Panc1 (cell line): Measurements from ENCODE around the gene PIAS4. TPM values are rescaled to one million over a fixed set of nuclear protein-coding genes. Genes with fewer than 3 reads are reported as not detected.
"Not testable (repeated sequence)": the region's sequence is repeated elsewhere in the genome, so short reads cannot be mapped to it uniquely, and the experiment has no call there.

Source experiments
- ATAC-seq: fragments of 200-7000 bp; cut with Tn5 transposase; 2 replicates; pipeline ENCODE4 v1.9.1; 2020; ENCODE audit warnings: mild to moderate bottlenecking, moderate library complexity
- BruUV-seq: library from RNA; stranded (reverse); fragments of 400-500 nt; replicated peaks from 2 replicates; lab custom pipeline; 2021; lab: Mats Ljungman, UMichigan
- CTCF ChIA-PET: fragments of 300-600 bp; sonication (Branson Sonifier 250); formaldehyde crosslinking; loops from one replicate; lab custom pipeline; 2022; ENCODE audit warnings: antibody characterized with exemption; lab: Charles Lee
- POLR2A ChIA-PET: fragments of 300-600 bp; sonication (Branson Sonifier 250); formaldehyde crosslinking; loops from one replicate; lab custom pipeline; 2022; ENCODE audit warnings: antibody characterized with exemption; lab: Charles Lee
- DNase-seq: peaks from one replicate; pipeline ENCODE4 v3.0.0-alpha.2; 2010; ENCODE audit warnings: low read depth, low spot score
- H3K27ac ChIP-seq: 2 replicates; pipeline ENCODE4 v1.5.1; 2011; ENCODE audit warnings: mild to moderate bottlenecking, low read length, inconsistent platforms
- H3K27me3 ChIP-seq: fragments of 200-500 bp; sonication (Bioruptor generic); 2 replicates; pipeline ENCODE4 v1.6.0; 2014; ENCODE audit warnings: low read length, inconsistent platforms; ENCODE audit not compliant: control insufficient read depth, insufficient read depth
- H3K36me3 ChIP-seq: fragments of 200-500 bp; sonication (Bioruptor generic); 2 replicates; pipeline ENCODE4 v1.5.1; 2014; ENCODE audit warnings: inconsistent platforms, mild to moderate bottlenecking, low read length, moderate library complexity; ENCODE audit not compliant: control insufficient read depth, insufficient read depth
- H3K4me1 ChIP-seq: 2 replicates; pipeline ENCODE4 v1.5.1; 2011; ENCODE audit warnings: inconsistent platforms, mild to moderate bottlenecking, low read length, moderate library complexity; ENCODE audit not compliant: control insufficient read depth, insufficient read depth
- H3K4me3 ChIP-seq, 2 experiments: 2 replicates each; pipeline ENCODE4 v1.5.1; 2011 to 2012; ENCODE audit warnings: low read depth in 2 of 2, low read length in 2 of 2, mild to moderate bottlenecking in 2 of 2, inconsistent platforms in 1 of 2, moderate library complexity in 1 of 2
- H3K9me3 ChIP-seq: fragments of 200-500 bp; sonication (Bioruptor generic); 2 replicates; pipeline ENCODE4 v1.5.1; 2014; ENCODE audit warnings: low read depth, mild to moderate bottlenecking, inconsistent platforms, low read length, moderate library complexity; ENCODE audit not compliant: control insufficient read depth, insufficient read depth
- POLR2AphosphoS5 ChIP-seq: IDR thresholded peaks from 2 replicates; pipeline ENCODE4 v1.6.1; 2012; ENCODE audit warnings: mild to moderate bottlenecking, low read depth, low read length, moderate library complexity
- SIN3A ChIP-seq: IDR thresholded peaks from 2 replicates; pipeline ENCODE4 v1.6.1; 2012; ENCODE audit warnings: low read depth, mild to moderate bottlenecking, low read length, moderate library complexity, borderline replicate concordance; ENCODE audit not compliant: insufficient read depth
- TCF7L2 ChIP-seq: IDR thresholded peaks from 2 replicates; pipeline ENCODE4 v1.6.1; 2011; ENCODE audit warnings: mild to moderate bottlenecking, low read depth, low read length, inconsistent platforms
- in situ Hi-C: cut with HindIII; loops from 2 replicates; pipeline ENCODE4 v1.10.0; 2016; ENCODE audit warnings: low sequenced_read_pairs, low pct_unique_long_range_greater_than_20kb
- intact Hi-C: fragments of 100-400 bp; cut with micrococcal nuclease; formaldehyde crosslinking; loops from one replicate; pipeline ENCODE4 v1.10.0; 2022; ENCODE audit not compliant: unreplicated experiment
- total RNA-seq: library from RNA; stranded (reverse); gene quantifications from one replicate; pipeline ENCODE4 v1.2.1, GENCODE V29; 2021; ENCODE audit not compliant: unreplicated experiment
- TF ChIP-seq, protein P1 (sequence below): fragments of 450-650 bp; IDR thresholded peaks from 2 replicates; pipeline ENCODE4 v1.5.1; 2017; ENCODE audit warnings: mild to moderate bottlenecking
- TF ChIP-seq, protein P2 (sequence below), 2 experiments: IDR thresholded peaks; 2 replicates each; pipeline ENCODE4 v1.6.1; 2011 to 2012; ENCODE audit warnings: low read depth in 2 of 2, control low read depth in 1 of 2, low read length in 1 of 2, mild to moderate bottlenecking in 1 of 2, moderate library complexity in 1 of 2; ENCODE audit not compliant: insufficient read depth in 1 of 2

Gene PIAS4
- total RNA-seq, 1 experiment from 2014 or later = 36.7 TPM

DNA sequence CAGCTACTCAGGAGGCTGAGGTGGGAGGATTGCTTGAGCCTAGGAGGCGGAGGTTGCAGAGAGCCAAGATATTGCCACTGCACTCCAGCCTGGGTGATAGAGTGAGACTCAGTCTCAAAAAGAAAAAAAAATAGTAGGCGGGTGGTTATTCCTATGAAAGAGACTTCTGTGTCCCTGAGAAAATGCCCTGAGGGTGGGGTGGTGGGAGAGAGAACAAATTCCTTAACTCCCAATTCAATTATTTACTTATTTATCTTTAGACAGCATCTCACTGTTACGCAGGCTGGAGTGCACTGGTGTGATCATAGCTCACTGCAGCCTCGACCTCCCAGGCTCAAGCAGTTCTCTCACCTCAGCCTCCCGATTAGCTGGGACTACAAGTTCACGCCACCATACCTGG lies 11.9 kb upstream of the PIAS4 start:
- ATAC-seq = no peak
- no peaks in the 10 kb centered on the region for H3K4me1 ChIP-seq
- H3K9me3 ChIP-seq = no peaks in the 10 kb centered on the region
- no peak overlapping the region for H3K4me3 ChIP-seq
- in situ Hi-C loops = no loop called here
- H3K27ac ChIP-seq = no peak overlapping the region
- no TSS peak for BruUV-seq
- H3K36me3 ChIP-seq = no peaks in the 10 kb centered on the region
- ChIA-PET CTCF (no interaction called here), POLR2A (no interaction called here)
- intact Hi-C loops = no loop called here
- DNase-seq = no peak
- H3K27me3 ChIP-seq = no peaks in the 10 kb centered on the region
- TF ChIP-seq SIN3A = no peak
- no peak for TF ChIP-seq TCF7L2
- TF ChIP-seq, protein P1, sequence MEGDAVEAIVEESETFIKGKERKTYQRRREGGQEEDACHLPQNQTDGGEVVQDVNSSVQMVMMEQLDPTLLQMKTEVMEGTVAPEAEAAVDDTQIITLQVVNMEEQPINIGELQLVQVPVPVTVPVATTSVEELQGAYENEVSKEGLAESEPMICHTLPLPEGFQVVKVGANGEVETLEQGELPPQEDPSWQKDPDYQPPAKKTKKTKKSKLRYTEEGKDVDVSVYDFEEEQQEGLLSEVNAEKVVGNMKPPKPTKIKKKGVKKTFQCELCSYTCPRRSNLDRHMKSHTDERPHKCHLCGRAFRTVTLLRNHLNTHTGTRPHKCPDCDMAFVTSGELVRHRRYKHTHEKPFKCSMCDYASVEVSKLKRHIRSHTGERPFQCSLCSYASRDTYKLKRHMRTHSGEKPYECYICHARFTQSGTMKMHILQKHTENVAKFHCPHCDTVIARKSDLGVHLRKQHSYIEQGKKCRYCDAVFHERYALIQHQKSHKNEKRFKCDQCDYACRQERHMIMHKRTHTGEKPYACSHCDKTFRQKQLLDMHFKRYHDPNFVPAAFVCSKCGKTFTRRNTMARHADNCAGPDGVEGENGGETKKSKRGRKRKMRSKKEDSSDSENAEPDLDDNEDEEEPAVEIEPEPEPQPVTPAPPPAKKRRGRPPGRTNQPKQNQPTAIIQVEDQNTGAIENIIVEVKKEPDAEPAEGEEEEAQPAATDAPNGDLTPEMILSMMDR = no peak
- TF ChIP-seq POLR2AphosphoS5 = no peak
- TF ChIP-seq, protein P2, sequence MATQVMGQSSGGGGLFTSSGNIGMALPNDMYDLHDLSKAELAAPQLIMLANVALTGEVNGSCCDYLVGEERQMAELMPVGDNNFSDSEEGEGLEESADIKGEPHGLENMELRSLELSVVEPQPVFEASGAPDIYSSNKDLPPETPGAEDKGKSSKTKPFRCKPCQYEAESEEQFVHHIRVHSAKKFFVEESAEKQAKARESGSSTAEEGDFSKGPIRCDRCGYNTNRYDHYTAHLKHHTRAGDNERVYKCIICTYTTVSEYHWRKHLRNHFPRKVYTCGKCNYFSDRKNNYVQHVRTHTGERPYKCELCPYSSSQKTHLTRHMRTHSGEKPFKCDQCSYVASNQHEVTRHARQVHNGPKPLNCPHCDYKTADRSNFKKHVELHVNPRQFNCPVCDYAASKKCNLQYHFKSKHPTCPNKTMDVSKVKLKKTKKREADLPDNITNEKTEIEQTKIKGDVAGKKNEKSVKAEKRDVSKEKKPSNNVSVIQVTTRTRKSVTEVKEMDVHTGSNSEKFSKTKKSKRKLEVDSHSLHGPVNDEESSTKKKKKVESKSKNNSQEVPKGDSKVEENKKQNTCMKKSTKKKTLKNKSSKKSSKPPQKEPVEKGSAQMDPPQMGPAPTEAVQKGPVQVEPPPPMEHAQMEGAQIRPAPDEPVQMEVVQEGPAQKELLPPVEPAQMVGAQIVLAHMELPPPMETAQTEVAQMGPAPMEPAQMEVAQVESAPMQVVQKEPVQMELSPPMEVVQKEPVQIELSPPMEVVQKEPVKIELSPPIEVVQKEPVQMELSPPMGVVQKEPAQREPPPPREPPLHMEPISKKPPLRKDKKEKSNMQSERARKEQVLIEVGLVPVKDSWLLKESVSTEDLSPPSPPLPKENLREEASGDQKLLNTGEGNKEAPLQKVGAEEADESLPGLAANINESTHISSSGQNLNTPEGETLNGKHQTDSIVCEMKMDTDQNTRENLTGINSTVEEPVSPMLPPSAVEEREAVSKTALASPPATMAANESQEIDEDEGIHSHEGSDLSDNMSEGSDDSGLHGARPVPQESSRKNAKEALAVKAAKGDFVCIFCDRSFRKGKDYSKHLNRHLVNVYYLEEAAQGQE (IDR thresholded peaks at IDR 0.05; ENCODE audit: insufficient read depth in 1 of 2, low read depth in 2 of 2, low read length in 1 of 2) = no peak

DNA sequence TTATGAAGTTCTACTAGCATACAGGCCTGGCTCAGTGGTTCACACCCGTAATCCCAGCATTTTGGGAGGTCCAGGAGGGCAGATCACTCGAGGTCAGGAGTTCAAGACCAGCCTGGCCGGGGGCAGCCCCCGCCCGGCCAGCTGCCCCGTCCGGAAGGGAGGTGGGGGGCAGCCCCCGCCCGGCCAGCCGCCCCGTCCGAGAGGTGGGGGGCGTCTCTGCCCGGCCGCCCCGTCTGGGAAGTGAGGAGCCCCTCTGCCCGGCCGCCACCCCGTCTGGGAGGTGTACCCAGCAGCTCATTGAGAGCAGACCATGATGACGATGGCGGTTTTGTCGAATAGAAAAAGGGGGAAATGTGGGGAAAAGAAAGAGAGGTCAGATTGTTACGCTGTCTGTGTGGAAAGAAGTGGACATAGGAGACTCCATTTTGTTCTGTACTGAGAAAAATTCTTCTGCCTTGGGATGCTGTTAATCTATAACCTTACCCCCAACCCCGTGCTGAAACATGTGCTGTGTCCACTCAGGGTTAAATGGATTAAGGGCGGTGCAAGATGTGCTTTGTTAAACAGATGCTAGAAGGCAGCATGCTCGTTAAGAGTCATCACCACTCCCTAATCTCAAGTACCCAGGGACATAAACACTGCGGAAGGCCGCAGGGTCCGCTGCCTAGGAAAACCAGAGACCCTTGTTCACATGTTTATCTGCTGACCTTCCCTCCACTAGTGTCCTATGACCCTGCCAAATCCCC lies 8.7 kb upstream of the PIAS4 start:
- intact Hi-C loops, in situ Hi-C loops, BruUV-seq, CTCF ChIA-PET, H3K27ac ChIP-seq, H3K4me3 ChIP-seq, H3K27me3 ChIP-seq, DNase-seq, H3K9me3 ChIP-seq, H3K4me1 ChIP-seq, POLR2A ChIA-PET, H3K36me3 ChIP-seq, ATAC-seq: not testable (repeated sequence)

GRCh38 chr19:4000798-4001197 lies 6.7 kb upstream of the PIAS4 start:
- H3K9me3 ChIP-seq, in situ Hi-C loops, BruUV-seq, ATAC-seq, H3K4me3 ChIP-seq, DNase-seq, H3K36me3 ChIP-seq, H3K27ac ChIP-seq, H3K4me1 ChIP-seq, intact Hi-C loops, H3K27me3 ChIP-seq, POLR2A ChIA-PET: not testable (repeated sequence)
- CTCF ChIA-PET = interaction anchor here (0.6 kb wide), 1 partner anchor 100 kb away, joined by 7 read pairs; no protein-coding TSS in a partner anchor

DNA sequence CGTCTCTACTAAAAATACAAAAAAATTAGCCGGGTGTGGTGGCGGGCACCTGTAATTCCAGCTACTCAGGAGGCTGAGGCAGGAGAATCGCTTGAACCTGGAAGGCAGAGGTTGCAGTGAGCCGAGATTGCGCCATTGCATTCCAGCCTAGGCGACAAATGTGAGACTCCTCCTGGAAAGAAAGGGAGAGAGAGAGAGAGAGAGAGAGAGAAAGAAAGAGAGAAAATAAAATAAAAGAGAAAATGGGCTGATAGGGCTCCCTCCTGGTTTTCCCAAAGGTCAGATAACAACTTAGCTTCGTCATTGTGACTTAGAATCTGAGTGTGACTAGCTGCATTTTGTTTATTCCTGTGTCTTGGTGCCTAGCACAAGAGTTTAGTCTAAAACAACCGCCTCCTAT lies 2.1 kb upstream of the PIAS4 start:
- peaks cover 16% of the 10 kb centered on the region for H3K4me1 ChIP-seq
- intact Hi-C loops, H3K27me3 ChIP-seq, BruUV-seq, H3K27ac ChIP-seq, H3K9me3 ChIP-seq, CTCF ChIA-PET, in situ Hi-C loops, H3K36me3 ChIP-seq, POLR2A ChIA-PET, H3K4me3 ChIP-seq, ATAC-seq, DNase-seq: not testable (repeated sequence)
